Ovary (tissue), 3 donors: ENCODE measurements around the gene PEX6.

Experiments used
- CTCF ChIP-seq, 3 donors: fragments of 450-650 bp in 2 of 3; fragments of 200-600 bp in 1 of 3; IDR thresholded peaks; one replicate each; pipeline versions ENCODE4 v1.5.1 to v1.8.0; 2016 to 2022; ENCODE audit warnings: antibody characterized with exemption in 3 of 3, mild to moderate bottlenecking in 1 of 3
- EP300 ChIP-seq: sonication (generic); formaldehyde crosslinking; IDR thresholded peaks from one replicate; pipeline ENCODE4 v1.6.1; 2017; ENCODE audit warnings: antibody characterized with exemption
- POLR2A ChIP-seq: fragments of 450-650 bp; IDR thresholded peaks from one replicate; pipeline ENCODE4 v1.6.1; 2017; ENCODE audit warnings: antibody characterized with exemption, mild to moderate bottlenecking, moderate library complexity
- donor health status: DM: no; HTN: no; CAD: no.

GRCh38 chr6:42915732-42916131 lies 63.2 kb downstream of the PEX6 start, which contains the start of gene PTCRA:
- TF ChIP-seq CTCF (IDR thresholded peaks at IDR 0.05) (no peak), POLR2A (no peak), EP300 (no peak)
